Nephron (organoid): ENCODE measurements around the gene MORN1.
"Not testable (repeated sequence)": the region's sequence is repeated elsewhere in the genome, so short reads cannot be mapped to it uniquely, and the experiment has no call there.

ENCODE experiments used
- H3K27ac Mint-ChIP-seq, 3 experiments: 2 replicates each; pipeline ENCODE4 v1.8.0; 2020; ENCODE audit warnings: mixed read lengths in 3 of 3, mild to moderate bottlenecking in 2 of 3, moderate library complexity in 1 of 3
- H3K27me3 Mint-ChIP-seq: 2 replicates; pipeline ENCODE4 v1.8.0; 2021; ENCODE audit warnings: low read depth, mild to moderate bottlenecking, moderate library complexity, mixed read lengths
- H3K36me3 Mint-ChIP-seq: 2 replicates; pipeline ENCODE4 v1.8.0; 2020; ENCODE audit warnings: low read depth, mixed read lengths
- H3K4me1 Mint-ChIP-seq: 2 replicates; pipeline ENCODE4 v1.8.0; 2020; ENCODE audit warnings: mixed read lengths
- H3K4me3 Mint-ChIP-seq, 3 experiments: 2 replicates each; pipeline ENCODE4 v1.8.0; 2020; ENCODE audit warnings: mild to moderate bottlenecking in 3 of 3, mixed read lengths in 3 of 3, moderate library complexity in 2 of 3
- H3K9me3 Mint-ChIP-seq: 2 replicates; pipeline ENCODE4 v1.8.0; 2020; ENCODE audit warnings: mixed read lengths
- TF ChIP-seq, protein P1 (sequence below), 3 experiments: fragments of 200-600 bp; sonication (generic); IDR thresholded peaks; one replicate each; pipeline ENCODE4 v1.5.0; 2021; ENCODE audit warnings: antibody characterized with exemption in 3 of 3; ENCODE audit not compliant: unreplicated experiment in 3 of 3

The MORN1 gene

DNA sequence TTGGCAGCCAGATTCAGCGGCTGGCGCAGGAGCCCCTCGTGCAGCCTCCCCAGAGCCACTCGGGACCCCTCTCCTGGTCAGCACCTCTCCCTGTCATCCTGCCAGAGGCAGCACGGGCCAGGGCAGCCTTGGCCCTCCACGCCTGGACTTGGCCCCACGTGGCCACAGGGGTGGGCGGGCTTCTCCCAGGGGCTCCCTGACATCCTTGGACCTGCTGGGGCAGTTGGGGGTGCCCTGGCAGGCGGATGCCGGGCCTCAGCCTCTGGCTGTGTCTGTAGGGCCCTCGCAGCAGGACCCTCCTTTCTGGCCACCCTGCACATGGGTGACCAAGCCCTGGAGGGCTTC lies 60.2 kb downstream of the MORN1 start:
- Mint-ChIP-seq H3K9me3 (no peaks in the 10 kb centered on the region), H3K27me3 (peaks cover 7% of the 10 kb centered on the region), H3K36me3 (no peaks in the 10 kb centered on the region), H3K4me3 (no peak overlapping the region), H3K27ac (peak overlapping the region in 2 of 3 experiments; percentile 94 to 98), H3K4me1 (peaks cover 60% of the 10 kb centered on the region)
- TF ChIP-seq, protein P1, sequence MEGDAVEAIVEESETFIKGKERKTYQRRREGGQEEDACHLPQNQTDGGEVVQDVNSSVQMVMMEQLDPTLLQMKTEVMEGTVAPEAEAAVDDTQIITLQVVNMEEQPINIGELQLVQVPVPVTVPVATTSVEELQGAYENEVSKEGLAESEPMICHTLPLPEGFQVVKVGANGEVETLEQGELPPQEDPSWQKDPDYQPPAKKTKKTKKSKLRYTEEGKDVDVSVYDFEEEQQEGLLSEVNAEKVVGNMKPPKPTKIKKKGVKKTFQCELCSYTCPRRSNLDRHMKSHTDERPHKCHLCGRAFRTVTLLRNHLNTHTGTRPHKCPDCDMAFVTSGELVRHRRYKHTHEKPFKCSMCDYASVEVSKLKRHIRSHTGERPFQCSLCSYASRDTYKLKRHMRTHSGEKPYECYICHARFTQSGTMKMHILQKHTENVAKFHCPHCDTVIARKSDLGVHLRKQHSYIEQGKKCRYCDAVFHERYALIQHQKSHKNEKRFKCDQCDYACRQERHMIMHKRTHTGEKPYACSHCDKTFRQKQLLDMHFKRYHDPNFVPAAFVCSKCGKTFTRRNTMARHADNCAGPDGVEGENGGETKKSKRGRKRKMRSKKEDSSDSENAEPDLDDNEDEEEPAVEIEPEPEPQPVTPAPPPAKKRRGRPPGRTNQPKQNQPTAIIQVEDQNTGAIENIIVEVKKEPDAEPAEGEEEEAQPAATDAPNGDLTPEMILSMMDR (IDR thresholded peaks at IDR 0.05; ENCODE audit: unreplicated experiment in 3 of 3), result no peak

DNA sequence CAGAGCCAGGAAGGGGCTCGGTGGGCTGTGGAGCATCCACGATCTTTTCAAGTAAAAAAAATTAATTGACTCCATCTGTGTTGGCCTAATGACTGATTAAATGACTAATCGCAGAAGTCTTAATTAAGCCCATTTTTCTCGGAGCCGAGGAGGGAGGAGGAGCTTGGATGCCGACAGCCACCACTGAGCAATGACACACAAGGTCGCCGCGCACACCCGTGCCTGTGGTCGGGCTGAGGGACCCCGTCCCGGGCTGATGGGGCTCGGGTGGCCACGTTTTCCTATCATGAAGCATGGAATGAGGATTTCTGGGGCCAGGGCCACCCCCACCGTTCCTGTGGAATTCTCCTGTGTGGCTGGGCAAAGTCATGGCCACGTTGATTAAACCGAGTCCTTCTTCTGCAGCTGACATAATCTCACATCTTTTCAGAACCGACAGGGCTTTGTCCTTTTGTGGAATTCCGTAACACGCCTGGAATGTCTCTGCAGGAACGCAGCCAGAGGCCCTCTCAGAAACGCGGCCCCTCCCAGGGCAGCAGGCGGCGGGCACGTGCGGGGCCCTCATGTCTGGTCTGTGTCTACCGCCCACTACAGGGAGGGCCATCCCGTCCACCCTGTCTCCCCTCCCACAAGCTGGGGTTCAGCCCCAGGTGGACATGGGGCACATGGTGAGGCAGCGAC lies 60.7 kb downstream of the MORN1 start:
- peaks cover 10% of the 10 kb centered on the region for H3K27me3 Mint-ChIP-seq
- peaks cover 59% of the 10 kb centered on the region for H3K4me1 Mint-ChIP-seq
- peak overlapping the region; percentile 86 to 98 (median 94) for H3K27ac Mint-ChIP-seq
- peak overlapping the region in 2 of 3 experiments; percentile 7 to 14 for H3K4me3 Mint-ChIP-seq
- no peaks in the 10 kb centered on the region for H3K36me3 Mint-ChIP-seq
- TF ChIP-seq, protein P1 (IDR thresholded peaks at IDR 0.05; ENCODE audit: unreplicated experiment in 3 of 3), result no peak
- no peaks in the 10 kb centered on the region for H3K9me3 Mint-ChIP-seq

DNA sequence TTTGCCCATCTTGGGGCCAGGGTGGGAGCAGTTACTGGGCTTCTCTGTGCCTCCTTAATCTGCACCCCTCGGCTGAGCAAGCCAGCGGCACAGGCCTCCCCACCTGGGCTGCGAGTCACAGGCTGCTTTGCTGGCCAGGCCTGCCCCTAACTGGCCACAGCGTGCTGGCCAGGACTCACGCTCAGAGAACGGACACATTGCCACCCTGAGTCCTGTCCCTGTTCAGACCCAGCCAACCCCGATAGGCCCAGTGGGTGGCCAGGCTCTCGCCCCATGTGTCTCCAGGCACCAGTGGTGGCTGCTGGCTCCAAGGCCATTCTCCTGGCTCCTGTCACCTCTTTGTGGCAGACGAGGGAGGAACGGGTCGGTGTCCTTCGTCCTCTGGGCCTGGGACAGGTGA lies 61.3 kb downstream of the MORN1 start:
- peaks cover 2% of the 10 kb centered on the region for H3K36me3 Mint-ChIP-seq
- TF ChIP-seq, protein P1 (IDR thresholded peaks at IDR 0.05; ENCODE audit: unreplicated experiment in 3 of 3), result no peak
- H3K27ac Mint-ChIP-seq, result peak overlapping the region; percentile 86 to 98 (median 94)
- H3K27me3 Mint-ChIP-seq, result peaks cover 17% of the 10 kb centered on the region
- H3K4me1 Mint-ChIP-seq, result peaks cover 54% of the 10 kb centered on the region
- no peak overlapping the region for H3K4me3 Mint-ChIP-seq
- H3K9me3 Mint-ChIP-seq, result no peaks in the 10 kb centered on the region

DNA sequence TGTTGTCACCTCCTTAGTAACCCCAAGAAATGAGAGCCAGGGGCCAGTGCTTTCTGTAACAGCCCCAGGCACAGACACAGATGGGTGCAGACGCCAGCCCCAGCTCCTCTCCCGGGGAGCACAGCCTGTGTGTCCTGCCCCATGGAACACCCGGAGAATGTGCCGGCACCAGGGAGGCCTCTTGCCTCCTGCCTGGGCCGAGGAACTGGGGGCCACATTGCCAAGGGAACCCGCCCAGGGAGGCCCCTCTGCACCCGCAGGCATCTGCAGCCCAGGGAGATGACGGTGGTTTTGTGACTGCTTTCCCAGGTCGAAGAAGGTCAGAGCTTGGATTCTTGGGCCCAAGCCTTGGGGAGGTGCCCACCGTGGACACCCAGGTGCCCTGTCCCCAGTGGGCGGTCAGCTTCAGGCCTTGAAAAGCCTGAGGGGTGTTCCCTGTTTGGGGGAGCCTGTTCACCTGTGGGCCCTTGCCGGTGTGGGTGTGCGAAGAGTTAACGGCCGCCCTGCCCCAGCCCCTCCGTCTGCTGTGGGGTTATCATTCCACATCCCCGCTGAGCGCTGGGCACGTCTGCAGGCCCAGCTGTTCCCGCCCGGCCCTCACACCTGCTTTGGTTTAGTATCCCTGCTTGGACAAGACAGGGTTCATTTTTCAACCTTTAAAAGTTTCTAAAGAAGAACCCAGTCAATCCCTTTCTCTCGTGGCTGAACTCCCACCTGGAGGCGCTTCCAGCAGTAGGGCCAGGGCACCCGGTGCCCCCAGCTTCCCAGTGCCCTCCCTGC lies 62.5 kb downstream of the MORN1 start:
- no peaks in the 10 kb centered on the region for H3K9me3 Mint-ChIP-seq
- H3K27ac Mint-ChIP-seq, result peak overlapping the region; percentile 69 to 94 (median 74)
- TF ChIP-seq, protein P1 (IDR thresholded peaks at IDR 0.05; ENCODE audit: unreplicated experiment in 3 of 3), result no peak
- peaks cover 43% of the 10 kb centered on the region for H3K4me1 Mint-ChIP-seq
- H3K27me3 Mint-ChIP-seq, result peaks cover 18% of the 10 kb centered on the region
- no peak overlapping the region for H3K4me3 Mint-ChIP-seq
- peaks cover 3% of the 10 kb centered on the region for H3K36me3 Mint-ChIP-seq

DNA sequence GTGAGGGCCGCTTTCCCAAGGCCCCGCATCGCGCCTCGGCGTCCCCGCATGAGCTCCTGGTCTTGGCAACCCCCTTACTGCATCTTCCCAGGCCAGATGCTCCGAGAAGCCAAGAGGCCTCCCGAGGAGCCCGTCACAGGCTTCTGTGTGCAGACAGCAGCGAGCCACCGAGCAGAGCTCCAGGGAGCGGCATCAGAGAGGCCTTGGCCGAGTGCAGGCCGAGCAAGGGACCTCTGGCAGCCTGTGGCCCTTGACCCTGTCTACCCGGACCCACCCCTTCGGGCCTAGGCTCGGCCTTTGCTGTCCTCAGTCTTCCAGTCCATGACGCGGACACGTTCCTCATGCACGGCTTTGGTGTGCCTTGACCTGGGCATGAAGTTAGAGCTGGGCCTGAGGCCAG lies 63.5 kb downstream of the MORN1 start:
- H3K36me3 Mint-ChIP-seq, result peaks cover 3% of the 10 kb centered on the region
- peak overlapping the region in 1 of 3 experiments; percentile 96 for H3K27ac Mint-ChIP-seq
- no peaks in the 10 kb centered on the region for H3K9me3 Mint-ChIP-seq
- peaks cover 39% of the 10 kb centered on the region for H3K4me1 Mint-ChIP-seq
- peaks cover 18% of the 10 kb centered on the region for H3K27me3 Mint-ChIP-seq
- no peak overlapping the region for H3K4me3 Mint-ChIP-seq
- TF ChIP-seq, protein P1 (IDR thresholded peaks at IDR 0.05; ENCODE audit: unreplicated experiment in 3 of 3), result no peak

DNA sequence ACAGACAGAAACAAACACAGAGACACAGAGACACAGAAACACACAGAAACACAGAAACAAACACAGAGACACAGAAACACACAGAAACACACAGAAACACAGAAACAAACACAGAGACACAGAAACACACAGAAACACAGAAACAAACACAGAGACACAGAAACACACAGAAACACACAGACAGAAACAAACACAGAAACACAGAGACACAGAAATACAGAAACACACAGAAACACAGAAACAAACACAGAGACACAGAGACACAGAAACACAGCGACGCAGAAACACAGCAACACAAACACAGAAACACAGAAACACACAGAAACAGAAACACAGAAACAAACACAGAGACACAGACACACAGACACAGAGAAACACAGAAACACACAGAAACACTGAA lies 64.2 kb downstream of the MORN1 start:
- not testable (repeated sequence) for H3K36me3 Mint-ChIP-seq, H3K9me3 Mint-ChIP-seq
- Mint-ChIP-seq H3K4me3 (peak overlapping the region in 2 of 3 experiments; percentile 8 to 21), H3K4me1 (peaks cover 41% of the 10 kb centered on the region), H3K27me3 (peaks cover 18% of the 10 kb centered on the region), H3K27ac (peak overlapping the region; percentile 8 to 96 (median 95))
